ENCODE measurements around the gene SCPEP1.
"Not testable (repeated sequence)": the region's sequence is repeated elsewhere in the genome, so short reads cannot be mapped to it uniquely, and the experiment has no call there.

SCPEP1 gene, protein sequence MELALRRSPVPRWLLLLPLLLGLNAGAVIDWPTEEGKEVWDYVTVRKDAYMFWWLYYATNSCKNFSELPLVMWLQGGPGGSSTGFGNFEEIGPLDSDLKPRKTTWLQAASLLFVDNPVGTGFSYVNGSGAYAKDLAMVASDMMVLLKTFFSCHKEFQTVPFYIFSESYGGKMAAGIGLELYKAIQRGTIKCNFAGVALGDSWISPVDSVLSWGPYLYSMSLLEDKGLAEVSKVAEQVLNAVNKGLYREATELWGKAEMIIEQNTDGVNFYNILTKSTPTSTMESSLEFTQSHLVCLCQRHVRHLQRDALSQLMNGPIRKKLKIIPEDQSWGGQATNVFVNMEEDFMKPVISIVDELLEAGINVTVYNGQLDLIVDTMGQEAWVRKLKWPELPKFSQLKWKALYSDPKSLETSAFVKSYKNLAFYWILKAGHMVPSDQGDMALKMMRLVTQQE

DNA sequence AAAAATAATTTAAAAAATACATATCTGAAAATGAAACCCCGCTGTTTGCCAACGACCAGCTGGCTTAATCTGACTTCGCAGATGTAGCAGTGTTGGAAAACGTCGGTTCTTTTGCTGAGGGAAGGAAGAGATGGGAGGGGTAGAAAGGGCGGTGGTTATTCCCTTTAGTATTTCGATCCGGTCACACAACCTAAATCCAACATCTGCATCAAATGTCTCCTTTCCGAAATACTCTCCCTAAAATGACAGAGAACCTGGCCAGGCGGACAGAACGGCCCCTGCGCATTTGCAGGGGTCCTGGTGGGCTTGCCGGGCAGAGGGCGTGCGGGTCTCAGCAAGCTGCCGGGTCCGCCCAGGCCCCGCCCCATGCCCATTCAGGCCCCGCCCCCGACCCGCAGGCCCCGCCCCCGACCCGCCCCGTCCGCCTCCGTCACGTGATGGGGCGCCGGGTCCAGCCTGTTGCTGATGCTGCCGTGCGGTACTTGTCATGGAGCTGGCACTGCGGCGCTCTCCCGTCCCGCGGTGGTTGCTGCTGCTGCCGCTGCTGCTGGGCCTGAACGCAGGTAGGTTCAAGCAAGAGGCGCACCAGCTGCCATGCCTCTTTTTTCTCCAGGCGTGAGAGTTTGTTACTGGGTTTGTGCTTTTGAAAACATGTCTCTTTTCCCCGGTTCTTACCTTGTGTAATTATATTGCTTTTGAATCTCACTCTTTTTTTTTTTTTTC lies at the start of gene SCPEP1:
Gene SCPEP1, plus strand, starts transcription at position 459 of the 723 bp plus-strand sequence. Its CDS starts 29 bp downstream, at position 488.
- peak; percentile 77 for DNase-seq

DNA sequence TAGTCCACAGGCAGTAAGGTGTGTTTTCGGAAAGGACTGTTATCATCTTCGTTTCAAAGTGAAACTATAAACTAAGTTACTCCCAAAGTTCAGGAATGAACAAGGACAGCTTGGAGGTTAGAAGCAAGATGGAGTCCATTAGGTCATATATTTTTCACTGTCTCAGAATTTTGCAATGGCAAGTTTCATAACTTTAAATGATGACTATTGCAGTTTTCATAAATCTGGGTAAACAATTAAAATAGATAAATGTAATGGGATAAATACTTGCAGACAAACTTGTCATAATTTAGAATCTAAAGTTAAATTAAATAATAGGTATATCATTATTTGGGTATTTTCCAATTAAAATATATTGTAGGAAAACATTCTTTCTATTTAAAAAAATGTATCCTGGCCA lies 49.3 kb upstream of the SCPEP1 start:
- DNase-seq: no peak

DNA sequence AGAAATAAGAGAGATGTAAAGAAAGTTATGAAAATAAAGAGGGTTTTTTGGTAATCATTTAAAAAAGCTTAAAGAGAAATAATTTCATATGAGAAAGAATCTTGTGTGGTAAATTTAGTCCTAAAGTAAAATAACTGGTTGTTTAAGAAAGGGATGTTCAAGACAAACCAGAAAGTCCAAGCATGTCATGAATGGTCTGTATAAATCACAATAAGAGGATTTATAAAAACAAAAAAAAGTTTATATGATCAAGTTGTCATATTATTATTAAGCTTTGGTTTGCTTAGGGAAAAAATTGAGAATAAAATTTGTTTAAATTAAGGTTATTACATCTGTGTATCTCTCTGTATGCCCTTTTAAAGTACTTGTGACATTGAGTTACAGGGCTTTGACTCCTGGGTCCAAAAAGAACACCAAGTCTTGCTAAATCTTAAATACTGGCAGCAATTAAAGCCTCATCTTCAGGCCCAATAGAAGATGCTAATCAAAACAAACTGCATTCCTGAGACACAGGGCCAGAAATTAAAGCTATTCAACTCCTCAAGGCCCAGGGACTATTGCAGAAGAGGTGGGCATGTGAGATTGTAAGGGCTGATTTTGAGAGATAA lies 48.5 kb upstream of the SCPEP1 start:
- DNase-seq: no peak

DNA sequence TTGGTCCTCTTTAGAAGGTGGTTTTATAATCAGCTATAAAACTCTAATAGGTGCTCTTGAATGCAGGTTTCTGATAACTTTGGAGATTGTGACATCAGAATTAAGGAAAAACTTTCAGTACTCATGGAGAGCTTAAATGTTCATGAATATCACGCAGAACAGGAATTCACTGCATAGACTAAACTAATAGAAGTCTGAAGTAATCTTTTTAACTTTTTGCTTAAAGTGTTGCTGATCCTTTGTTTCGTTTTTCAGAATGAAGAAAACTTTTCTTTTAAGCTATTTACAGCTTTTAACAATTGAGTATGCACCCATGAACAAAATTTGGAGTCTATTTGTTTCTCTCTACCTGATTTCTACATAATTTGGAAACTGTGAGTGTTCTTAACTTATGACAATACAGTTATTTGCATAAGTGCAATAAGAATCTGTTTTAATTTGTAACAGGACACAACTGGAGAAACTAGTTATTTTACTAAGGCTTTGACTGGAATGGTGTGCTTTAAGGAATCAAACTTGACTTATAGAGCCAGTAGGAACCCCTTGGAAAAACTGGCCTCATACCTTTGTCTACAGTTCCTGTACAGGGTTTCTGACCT lies 47.1 kb upstream of the SCPEP1 start:
- no peak for DNase-seq

DNA sequence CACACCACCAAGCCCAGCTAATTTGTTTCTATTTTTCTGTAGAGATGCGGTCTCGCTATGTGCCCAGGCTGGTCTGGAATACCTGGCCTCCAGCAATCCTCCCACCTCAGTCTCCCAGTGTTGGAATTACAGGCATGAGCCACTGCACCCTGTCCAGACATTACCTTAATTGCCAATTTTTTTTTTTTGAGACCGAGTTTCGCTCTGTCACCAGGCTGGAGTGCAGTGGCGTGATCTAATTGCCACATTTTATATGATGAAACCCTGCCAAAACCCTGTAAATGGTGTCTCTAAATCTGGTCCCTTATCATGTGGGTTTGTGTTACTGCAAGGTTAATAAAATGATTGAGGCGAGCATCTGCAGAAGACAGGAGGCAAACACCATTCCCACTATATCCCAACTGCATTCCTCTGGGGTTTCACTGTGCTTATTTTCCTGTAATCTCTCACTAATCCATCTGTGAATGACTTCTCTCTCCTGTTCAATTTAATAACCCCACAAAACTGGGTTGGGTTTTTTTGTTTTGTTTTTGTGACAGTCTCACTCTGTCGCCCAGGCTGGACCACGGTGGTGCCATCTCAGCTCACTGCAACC lies 44.7 kb upstream of the SCPEP1 start:
- no peak for DNase-seq

DNA sequence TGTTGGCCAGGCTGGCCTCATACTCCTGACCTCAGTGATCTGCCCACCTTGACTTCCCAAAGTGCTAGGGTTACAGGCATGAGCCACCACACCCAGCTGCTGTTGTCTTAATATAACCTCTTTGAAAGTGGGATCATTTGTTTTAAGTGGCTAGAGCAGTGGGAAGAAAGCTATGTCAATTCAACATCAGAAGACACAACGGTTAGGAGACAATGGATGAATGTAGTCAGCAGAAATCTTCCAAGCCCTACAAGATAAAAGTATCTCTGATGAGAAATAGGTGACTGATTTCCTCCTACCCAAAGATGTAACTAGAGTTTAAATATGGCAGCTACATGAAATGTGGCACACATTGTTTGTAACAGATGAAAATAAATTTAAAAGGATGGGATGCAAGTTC lies 44.1 kb upstream of the SCPEP1 start:
- no peak for DNase-seq

DNA sequence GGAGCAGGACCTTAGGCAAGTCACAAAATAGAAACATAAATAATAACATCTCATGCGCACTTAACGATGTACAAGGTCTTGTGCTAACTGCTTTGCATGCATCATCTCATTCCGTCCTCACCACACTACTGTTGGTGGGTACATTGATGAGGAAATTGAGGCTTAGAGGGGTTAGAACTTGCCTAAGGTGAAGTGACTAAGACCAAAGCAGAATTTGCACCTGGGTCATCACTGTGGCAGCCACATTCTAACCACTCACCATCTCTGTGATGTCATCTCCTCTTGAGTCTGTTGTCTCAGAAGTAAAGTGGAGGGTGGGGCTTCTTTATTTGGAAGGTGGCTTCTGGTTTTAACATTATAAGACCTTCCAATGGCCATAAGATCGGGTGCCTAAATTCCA lies 43.7 kb upstream of the SCPEP1 start:
- no peak for DNase-seq

DNA sequence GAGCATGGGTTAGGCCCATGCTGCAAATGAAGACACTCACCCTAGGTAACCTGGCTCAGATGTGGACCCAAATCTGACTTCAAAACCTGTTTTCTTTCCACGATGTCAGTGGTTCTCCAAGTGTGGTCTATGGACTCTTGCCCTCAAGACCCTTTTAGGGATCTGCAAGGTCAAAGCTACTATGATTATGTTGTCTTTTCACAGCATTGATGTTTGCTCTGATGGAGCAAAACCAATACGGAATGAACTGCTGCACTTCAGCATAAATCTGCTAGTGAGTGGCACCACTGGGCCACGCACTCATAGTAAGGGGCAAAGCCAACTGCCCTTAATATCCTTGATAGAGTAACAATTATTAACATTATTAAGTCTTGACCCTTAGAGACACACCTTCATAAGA lies 42.5 kb upstream of the SCPEP1 start:
- DNase-seq: no peak

DNA sequence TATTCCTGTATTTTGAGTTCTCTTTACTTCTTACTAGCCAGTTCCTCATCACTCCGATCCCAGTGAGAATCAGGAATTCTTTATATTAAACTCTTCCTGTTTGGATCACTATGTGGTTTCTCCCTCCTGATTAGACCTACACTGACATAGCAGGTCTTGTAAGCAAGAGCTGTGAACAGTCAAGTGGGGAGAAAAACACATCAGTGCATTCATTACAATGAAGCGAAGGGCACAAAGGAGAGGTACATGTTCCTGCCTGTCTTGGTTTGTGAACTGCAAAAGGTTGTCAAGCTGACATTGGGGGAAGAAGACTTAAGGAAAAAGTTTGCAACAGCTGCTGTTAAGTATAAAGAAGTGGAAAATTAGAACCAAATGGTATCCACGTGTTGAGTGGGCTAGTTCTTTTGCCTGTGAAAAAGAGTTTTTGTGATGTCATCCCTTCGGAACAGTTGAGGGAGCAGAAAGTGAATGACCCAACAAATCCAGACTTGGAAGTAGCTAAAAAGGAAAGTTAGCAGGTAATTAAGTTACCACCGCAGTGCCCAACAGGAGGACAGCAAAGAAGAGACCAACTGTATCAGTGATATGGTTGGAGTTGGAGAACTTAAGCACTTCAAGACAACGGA lies 41.1 kb upstream of the SCPEP1 start:
- DNase-seq: no peak

DNA sequence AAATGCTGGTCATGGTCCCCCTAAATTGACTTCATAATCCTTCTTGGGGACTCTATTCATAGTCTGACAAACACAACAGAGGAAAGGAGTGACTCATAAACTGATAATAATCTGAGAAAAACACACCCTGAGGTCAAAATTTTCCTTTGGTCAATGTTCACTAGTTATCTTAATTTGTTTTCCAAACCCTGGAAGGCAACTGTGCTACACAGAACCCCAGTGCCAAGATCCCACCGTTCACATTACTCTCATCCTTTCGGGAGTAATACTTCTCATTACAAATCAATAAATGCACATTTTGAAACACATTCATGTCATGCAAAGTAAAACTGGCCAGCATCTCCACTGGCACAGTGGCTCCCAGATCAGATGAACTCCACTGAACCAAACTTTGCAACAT lies 40.2 kb upstream of the SCPEP1 start:
- DNase-seq: no peak

DNA sequence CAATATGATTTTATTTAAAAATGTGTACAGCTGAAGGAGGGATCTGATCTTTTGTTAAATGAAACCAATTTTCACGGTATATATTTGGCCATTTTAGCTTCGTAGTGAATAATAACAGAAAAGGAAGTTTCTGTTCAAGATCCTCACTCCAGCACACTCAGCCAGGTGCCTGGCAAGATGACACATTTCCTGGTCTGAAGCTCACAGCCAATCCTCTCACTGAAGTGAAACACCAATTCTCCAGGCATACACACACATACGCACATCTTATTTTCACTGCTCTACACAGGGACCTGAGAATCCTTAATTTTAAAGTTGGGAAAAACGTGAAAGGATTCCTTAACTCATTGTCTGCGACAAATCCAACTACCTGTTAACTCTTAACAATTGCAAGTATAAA lies 39.7 kb upstream of the SCPEP1 start:
- not testable (repeated sequence) for DNase-seq

DNA sequence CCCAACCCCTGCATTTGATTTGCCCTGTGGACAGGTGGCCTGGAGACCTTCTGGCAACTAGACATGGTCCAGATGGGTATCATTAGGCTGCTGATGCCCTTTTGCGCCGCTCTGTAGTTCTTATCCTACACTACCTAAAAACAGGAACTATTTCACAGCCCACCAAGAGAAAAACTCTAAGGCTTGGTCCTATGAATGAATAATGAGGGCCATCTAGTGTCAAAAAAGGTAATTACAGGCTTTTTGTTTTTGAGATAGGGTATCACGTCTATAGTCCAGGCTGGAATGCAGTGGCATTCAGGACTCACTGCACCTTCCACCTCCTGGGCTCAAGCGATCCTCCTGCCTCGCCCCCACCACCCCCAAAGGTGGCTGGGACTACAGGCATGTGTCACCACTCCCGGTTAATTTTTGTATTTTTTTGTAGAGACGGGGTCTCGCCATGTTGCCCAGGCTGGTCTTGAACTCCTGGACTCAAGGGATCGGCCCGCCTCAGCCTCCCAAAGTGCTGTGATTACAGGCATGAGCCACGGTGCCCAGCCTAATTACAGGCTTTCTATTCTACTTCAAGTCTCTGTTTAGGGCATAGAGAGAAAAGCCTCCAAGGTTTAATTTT lies 38.0 kb upstream of the SCPEP1 start:
- no peak for DNase-seq

DNA sequence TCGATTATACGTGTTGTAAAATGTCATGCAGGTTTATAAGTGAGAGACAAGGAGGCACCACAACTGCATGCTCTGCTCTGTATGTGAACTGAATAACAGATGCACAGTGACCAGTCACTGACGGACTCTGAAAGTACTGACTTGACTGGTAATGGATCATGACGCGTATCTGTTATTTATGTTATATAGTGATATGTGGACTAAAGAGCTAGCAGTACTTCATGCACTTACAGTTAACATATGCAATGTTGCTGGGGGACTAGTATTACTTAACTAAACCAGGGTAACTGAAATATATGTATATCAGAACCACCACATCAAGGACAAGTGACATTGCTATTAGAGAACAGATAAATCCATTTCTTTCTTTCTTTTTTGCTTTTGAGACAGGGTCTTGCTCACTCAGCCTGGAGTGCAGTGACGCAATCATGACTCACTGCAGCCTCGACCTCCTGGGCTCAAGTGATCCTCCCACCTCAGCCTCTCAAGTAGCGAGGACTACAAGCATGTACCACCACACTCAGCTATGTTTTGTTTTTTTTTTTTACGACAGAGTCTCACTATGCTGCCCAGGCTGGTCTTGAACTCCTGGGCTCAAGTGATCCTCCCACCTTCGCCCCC lies 34.3 kb upstream of the SCPEP1 start:
- no peak for DNase-seq

DNA sequence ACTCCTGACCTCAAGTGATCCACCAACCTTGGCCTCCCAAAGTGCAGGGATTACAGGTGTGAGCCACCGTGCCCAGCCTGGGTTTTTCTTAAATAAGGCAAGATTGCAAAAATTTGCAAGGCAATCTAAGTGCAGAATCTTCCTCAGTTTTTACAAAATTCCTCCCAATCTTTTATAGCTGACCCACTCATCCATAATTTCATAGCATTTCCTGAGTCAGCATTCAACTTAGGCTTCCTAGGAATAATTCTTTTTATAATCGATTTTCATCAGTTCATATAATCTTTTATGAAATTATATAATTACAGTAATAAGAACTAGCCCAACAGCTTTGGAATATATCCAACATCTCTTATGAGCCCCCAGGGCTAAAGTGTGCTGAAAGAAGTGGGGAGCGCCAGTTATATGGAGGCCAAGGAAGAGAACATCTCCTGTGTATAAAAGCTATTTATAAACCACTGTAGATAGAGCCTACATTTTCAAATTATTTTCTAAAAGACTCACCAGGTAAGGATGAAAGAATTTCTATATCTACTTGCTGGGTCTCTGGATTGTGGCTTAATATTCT lies 31.9 kb upstream of the SCPEP1 start:
- DNase-seq: no peak

DNA sequence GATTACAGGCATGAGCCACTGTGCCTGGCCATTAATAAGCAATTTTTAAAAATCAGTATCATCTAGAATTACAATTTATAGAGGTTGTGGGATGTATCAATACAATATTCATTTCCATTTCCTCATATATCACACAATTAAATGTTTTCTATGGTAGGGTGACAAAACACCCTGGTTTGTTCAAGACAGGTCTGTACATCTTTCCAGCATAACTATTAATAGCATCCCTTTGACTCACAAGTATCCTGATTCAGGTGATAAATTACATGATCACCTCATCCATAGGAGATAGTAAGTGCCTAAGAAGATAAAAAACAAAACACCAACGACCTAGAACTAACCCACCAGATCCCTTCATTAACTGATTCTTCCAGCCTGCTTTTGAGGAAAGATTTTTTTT lies 30.2 kb upstream of the SCPEP1 start:
- DNase-seq: no peak

DNA sequence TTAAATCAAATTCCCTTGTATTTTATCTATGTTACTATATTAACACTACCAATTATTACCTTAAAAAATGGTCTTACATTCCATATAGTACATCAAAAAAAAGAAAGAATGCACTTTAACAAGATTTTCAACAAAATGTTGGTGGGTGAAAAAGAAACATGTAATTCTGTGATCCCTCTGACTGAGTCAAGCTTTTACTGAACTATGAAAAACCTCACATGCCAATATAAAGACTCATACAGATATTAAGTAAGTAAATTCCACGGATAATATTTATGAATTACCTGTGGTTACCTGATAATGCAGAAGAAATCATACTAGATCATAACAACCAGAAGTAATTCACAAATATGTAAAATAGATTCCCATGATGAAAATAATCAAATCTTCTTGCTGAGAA lies 29.4 kb upstream of the SCPEP1 start:
- no peak for DNase-seq

DNA sequence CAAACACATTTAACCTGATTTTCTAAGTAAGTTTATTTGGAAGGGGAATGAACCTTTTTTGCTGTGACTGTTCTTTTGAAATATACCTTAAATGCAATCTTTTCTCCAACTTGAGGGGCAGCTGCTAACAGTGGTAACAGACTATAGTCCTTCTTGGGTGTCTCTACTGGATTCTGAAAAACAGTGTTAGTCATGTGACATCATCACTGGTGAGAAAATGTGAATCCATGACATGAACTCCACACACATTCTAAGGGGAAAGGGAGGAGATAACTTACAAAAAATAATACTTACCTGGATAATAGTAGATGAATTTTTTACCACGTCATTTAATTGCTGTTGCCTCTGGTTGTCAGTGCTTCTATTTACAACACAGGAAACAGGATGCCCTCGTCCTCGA lies 28.3 kb upstream of the SCPEP1 start:
- DNase-seq: no peak

DNA sequence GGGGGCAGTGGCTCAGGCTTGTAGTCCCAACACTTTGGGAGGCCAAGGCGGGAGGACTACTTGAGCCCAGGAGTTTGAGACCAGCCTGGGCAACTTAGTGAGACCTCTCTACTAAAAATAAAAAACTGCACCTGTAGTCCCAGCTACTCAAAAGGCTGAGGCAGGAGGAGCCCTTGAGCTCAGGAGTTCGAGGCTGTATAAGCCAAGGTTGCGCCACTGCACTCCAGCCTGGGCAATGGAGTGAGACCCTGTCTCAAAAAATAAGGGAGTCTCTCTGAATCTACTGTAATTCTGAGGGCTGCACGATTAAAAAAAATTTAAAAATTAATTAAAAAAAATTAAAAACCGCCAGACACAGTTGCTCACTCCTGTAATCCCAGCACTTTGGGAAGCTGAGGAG lies 20.9 kb upstream of the SCPEP1 start:
- no peak for DNase-seq

DNA sequence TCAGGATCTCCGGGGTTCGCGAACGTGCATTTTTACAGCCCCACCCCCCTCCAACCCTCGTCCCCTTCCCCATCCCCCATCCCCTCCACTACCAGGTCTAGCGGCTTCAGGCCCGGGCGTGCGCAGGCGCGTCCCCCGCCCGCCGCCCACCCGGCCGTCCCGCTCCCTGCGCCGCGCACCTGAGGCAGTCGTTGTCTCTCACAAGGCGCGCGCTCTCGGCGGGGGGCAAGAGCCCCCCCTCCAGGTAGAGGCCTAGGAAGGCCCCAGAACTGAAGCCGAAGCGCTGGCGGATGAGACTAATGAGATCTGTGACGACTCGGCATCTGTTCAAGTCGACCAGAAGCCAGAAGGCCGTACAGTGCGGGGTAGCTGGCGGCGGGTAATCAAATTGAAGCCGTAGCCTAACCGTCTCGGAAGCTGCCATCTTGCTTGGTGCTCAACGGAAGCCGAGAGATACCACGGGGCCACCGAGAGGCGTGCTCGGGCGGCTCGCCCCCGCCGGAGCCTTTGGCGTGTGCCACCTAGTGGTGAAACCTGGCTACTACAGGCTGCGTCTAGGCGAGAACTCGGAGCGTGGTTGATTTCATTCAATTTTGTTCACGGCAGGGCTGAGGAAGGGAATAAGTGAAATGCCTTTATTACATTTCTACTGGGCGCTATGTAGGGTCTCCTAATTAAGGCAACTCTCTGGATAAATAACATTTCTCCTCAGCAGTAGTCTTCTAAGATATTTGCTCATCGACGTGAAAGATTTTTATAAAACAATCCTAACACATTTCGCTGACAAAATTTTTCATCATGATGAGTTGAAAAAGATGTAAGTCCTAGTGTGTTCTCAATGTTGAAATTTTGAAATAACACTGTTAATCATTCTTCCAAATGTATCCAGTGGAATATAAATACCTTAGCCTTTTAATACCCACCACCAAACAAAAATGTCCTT lies 17.1 kb upstream of the SCPEP1 start, which contains the start of gene COIL:
Gene COIL, minus strand, starts transcription at position 455 of the 943 bp plus-strand sequence. Its CDS starts 31 bp downstream, at position 424.
- DNase-seq: peak; percentile 94

DNA sequence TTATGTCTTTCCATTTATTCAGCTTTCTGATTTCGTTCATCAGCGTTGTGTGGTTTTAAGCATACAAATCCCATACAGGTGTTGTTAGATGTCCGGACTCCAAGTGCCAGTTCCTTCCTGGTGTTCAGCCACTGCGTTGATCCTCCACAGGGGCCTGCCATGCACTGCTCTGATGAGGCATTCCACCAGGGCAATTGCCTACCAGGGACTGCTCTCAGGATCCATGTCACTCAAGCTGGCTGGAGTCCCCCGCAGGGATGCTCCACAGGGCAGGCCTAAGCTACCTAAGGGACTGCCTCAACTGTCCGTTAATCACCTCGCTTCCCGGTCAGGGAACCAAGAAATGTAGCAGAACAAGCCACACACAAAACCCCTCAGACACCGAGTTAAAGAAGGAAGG lies 12.7 kb upstream of the SCPEP1 start:
- DNase-seq: not testable (repeated sequence)
